GM21360 (cell line): Measurements from ENCODE around the gene KIAA0930.
"Not testable (repeated sequence)": the region's sequence is repeated elsewhere in the genome, so short reads cannot be mapped to it uniquely, and the experiment has no call there.

ENCODE experiments used
- ATAC-seq: cut with Tn5 transposase; IDR thresholded peaks from one replicate; pipeline ENCODE4 v1.9.1; 2021; ENCODE audit warnings: mild to moderate bottlenecking, moderate library complexity; ENCODE audit not compliant: unreplicated experiment

KIAA0930 gene

GRCh38 chr22:45263463-45264269 lies 23.0 kb upstream of the KIAA0930 start:
- ATAC-seq = peak; percentile 55

GRCh38 chr22:45262931-45263462 lies 22.3 kb upstream of the KIAA0930 start:
- peak; percentile 35 for ATAC-seq

GRCh38 chr22:45262195-45262930 lies 21.7 kb upstream of the KIAA0930 start:
- ATAC-seq = no peak

- ATAC-seq = no peak
Observed at GRCh38 chr22:45261407-45262088, 20.9 kb upstream of the KIAA0930 start.

GRCh38 chr22:45260395-45260759 lies 19.7 kb upstream of the KIAA0930 start:
- not testable (repeated sequence) for ATAC-seq

- ATAC-seq = no peak
Observed at GRCh38 chr22:45259754-45260394, 19.2 kb upstream of the KIAA0930 start.

GRCh38 chr22:45257941-45258340 lies 17.2 kb upstream of the KIAA0930 start:
- ATAC-seq = not testable (repeated sequence)

GRCh38 chr22:45254789-45255278 lies 14.1 kb upstream of the KIAA0930 start:
- peak; percentile 72 for ATAC-seq

- ATAC-seq = peak; percentile 22
Observed at GRCh38 chr22:45254388-45254787, 13.7 kb upstream of the KIAA0930 start.

GRCh38 chr22:45253039-45253641 lies 12.4 kb upstream of the KIAA0930 start:
- ATAC-seq = no peak

- no peak for ATAC-seq
Observed at GRCh38 chr22:45251825-45252224, 11.1 kb upstream of the KIAA0930 start.

GRCh38 chr22:45248832-45249561 lies 8.3 kb upstream of the KIAA0930 start:
- no peak for ATAC-seq

- no peak for ATAC-seq
Observed at GRCh38 chr22:45246060-45246985, 5.6 kb upstream of the KIAA0930 start.

GRCh38 chr22:45244916-45245315 lies 4.2 kb upstream of the KIAA0930 start:
- ATAC-seq = no peak

GRCh38 chr22:45242778-45243191 lies 2.1 kb upstream of the KIAA0930 start:
- no peak for ATAC-seq

GRCh38 chr22:45240104-45240809 lies 437 bp downstream of the KIAA0930 start:
- no peak for ATAC-seq

GRCh38 chr22:45239681-45240051 lies 1.0 kb downstream of the KIAA0930 start:
- no peak for ATAC-seq
